Measurements from ENCODE around the gene METTL1. TPM values are rescaled to one million over a fixed set of nuclear protein-coding genes. Genes with fewer than 3 reads are reported as not detected.

The METTL1 gene
- polyA plus RNA-seq, 4 donors = 2.2 to 21.9 (median 11.6) TPM

DNA sequence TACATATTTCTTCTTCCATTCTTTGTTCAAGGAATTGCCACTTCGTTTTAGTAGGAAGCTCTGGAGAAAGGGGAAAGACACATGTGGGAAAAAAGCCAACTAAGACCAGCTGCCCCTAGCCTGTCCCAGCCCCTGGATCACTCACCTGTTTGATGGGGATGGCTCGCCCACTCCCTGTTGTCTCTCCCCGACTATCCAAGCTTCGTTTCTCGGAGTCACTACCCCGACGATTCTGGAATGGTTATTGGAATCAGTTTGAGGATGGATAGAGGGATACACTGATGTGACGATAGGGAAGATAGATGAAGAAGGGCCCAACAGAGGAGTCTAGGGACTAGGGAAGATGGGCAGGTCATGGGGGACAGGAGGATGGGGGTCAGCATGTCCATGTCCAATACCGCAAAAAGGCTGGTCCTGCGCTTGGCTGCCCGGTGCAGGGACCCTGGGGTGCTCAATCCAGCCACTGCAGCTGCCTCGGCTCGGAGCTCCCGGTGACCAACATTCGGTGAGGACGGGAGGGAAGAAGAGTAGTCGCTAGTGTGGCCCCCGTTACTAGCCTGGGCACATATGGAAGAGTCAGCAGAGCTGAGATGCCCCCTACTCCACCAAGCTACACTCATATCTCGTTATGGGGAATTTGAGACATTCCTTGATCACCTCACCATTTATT, 40.4 kb downstream of the METTL1 start:
- H3K4me3 ChIP-seq (ENCODE audit: low read depth in 1 of 3, low read length in 3 of 3) = no peak overlapping the region
- peaks cover 0 to 4% (median 0%) of the 10 kb centered on the region in 3 donors for H3K36me3 ChIP-seq (ENCODE audit: control insufficient read depth in 3 of 3, insufficient read depth in 2 of 3, low read depth in 1 of 3, low read length in 3 of 3)
- FAIRE-seq = no peak
- peaks cover 0 to 3% of the 10 kb centered on the region in 2 donors for H3K9me3 ChIP-seq (ENCODE audit: control insufficient read depth in 2 of 2, insufficient read depth in 1 of 2, low read depth in 1 of 2, low read length in 1 of 2)
- WGBS, 3 donors = 78 to 83% (median 83%) methylated on average over 19 of the region's 19 CpGs
- H3K4me1 ChIP-seq (ENCODE audit: control insufficient read depth in 3 of 3, insufficient read depth in 2 of 3, low read depth in 1 of 3, low read length in 2 of 3) = peaks cover 0 to 13% (median 0%) of the 10 kb centered on the region in 3 donors
- DNase-seq = no peak
- no peak overlapping the region for H3K27ac ChIP-seq (ENCODE audit: low read depth in 1 of 3, low read length in 2 of 3)
- H3K27me3 ChIP-seq (ENCODE audit: control insufficient read depth in 3 of 3, insufficient read depth in 3 of 3, low read length in 3 of 3) = peaks cover 0 to 95% (median 2%) of the 10 kb centered on the region in 3 donors

DNA sequence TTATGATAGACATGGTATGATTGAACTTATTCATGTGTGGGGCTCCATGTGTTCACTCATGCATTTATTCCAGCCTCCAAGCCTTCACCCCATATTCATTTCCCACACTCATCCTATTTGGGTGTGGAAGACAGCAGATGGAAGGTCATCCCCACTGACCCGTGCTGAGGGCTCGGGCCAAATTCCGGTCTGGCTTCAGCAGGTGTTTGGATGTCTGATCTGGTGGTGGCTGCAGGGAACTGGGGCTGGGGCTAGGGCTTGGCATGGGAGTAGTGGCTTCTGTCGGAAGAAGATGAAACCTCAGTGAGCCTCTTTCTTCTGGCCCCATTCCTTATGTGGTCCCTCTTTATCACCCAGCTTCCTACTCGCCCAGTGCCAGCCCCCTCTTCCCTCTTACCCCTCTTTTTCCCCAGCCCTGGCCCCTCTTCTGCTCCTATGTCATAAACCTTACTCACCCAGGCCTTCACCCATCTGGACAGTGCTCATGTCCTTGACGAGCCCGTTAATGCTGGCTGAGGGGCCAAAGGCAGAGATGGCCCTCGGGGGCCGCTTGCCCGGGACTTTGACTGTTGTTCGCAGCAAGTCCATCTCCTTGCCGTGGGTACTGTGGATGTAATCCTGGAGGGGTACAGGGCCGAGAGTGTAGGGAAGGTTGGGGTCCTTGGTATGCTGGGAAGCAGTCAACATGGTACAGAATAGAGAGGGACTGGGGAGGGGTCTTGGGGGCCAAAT, 41.4 kb downstream of the METTL1 start:
- no peak overlapping the region for H3K27ac ChIP-seq (ENCODE audit: low read depth in 1 of 3, low read length in 2 of 3)
- 73 to 82% (median 76%) methylated on average over 13 of the region's 13 CpGs for WGBS, 3 donors

GRCh38 chr12:57729321-57729844, 42.5 kb downstream of the METTL1 start:
- DNase-seq (no peak), FAIRE-seq (no peak)
- no peak overlapping the region for H3K27ac ChIP-seq (ENCODE audit: low read depth in 1 of 3, low read length in 2 of 3)
- H3K4me1 ChIP-seq (ENCODE audit: control insufficient read depth in 3 of 3, insufficient read depth in 2 of 3, low read depth in 1 of 3, low read length in 2 of 3) = peaks cover 0 to 18% (median 0%) of the 10 kb centered on the region in 3 donors
- no peak overlapping the region for H3K4me3 ChIP-seq (ENCODE audit: low read depth in 1 of 3, low read length in 3 of 3)
- H3K36me3 ChIP-seq (ENCODE audit: control insufficient read depth in 3 of 3, insufficient read depth in 2 of 3, low read depth in 1 of 3, low read length in 3 of 3) = peaks cover 0 to 4% (median 0%) of the 10 kb centered on the region in 3 donors
- 36 to 54% (median 53%) methylated on average over 5 of the region's 5 CpGs for WGBS, 3 donors
- no peaks in the 10 kb centered on the region for H3K9me3 ChIP-seq (ENCODE audit: control insufficient read depth in 2 of 2, insufficient read depth in 1 of 2, low read depth in 1 of 2, low read length in 1 of 2)
- peaks cover 0 to 90% (median 0%) of the 10 kb centered on the region in 3 donors for H3K27me3 ChIP-seq (ENCODE audit: control insufficient read depth in 3 of 3, insufficient read depth in 3 of 3, low read length in 3 of 3)

More for the DNA sequence above, 41.4 kb downstream of the METTL1 start:
- no peak overlapping the region for H3K4me3 ChIP-seq (ENCODE audit: low read depth in 1 of 3, low read length in 3 of 3)
- H3K27me3 ChIP-seq (ENCODE audit: control insufficient read depth in 3 of 3, insufficient read depth in 3 of 3, low read length in 3 of 3) = peaks cover 0 to 92% (median 0%) of the 10 kb centered on the region in 3 donors
- no peaks in the 10 kb centered on the region for H3K9me3 ChIP-seq (ENCODE audit: control insufficient read depth in 2 of 2, insufficient read depth in 1 of 2, low read depth in 1 of 2, low read length in 1 of 2)
- FAIRE-seq (no peak), DNase-seq (no peak)
- peaks cover 0 to 18% (median 0%) of the 10 kb centered on the region in 3 donors for H3K4me1 ChIP-seq (ENCODE audit: control insufficient read depth in 3 of 3, insufficient read depth in 2 of 3, low read depth in 1 of 3, low read length in 2 of 3)
- peaks cover 0 to 4% (median 0%) of the 10 kb centered on the region in 3 donors for H3K36me3 ChIP-seq (ENCODE audit: control insufficient read depth in 3 of 3, insufficient read depth in 2 of 3, low read depth in 1 of 3, low read length in 3 of 3)

GRCh38 chr12:57727758-57728395, 44.0 kb downstream of the METTL1 start:
- FAIRE-seq (no peak), DNase-seq (no peak)
- H3K27me3 ChIP-seq (ENCODE audit: control insufficient read depth in 3 of 3, insufficient read depth in 3 of 3, low read length in 3 of 3) = peaks cover 0 to 80% (median 0%) of the 10 kb centered on the region in 3 donors
- H3K27ac ChIP-seq (ENCODE audit: low read depth in 1 of 3, low read length in 2 of 3) = no peak overlapping the region
- H3K9me3 ChIP-seq (ENCODE audit: control insufficient read depth in 2 of 2, insufficient read depth in 1 of 2, low read depth in 1 of 2, low read length in 1 of 2) = no peaks in the 10 kb centered on the region
- no peak overlapping the region for H3K4me3 ChIP-seq (ENCODE audit: low read depth in 1 of 3, low read length in 3 of 3)
- peaks cover 0 to 18% (median 0%) of the 10 kb centered on the region in 3 donors for H3K4me1 ChIP-seq (ENCODE audit: control insufficient read depth in 3 of 3, insufficient read depth in 2 of 3, low read depth in 1 of 3, low read length in 2 of 3)
- 34 to 55% (median 48%) methylated on average over 21 of the region's 21 CpGs for WGBS, 3 donors
- H3K36me3 ChIP-seq (ENCODE audit: control insufficient read depth in 3 of 3, insufficient read depth in 2 of 3, low read depth in 1 of 3, low read length in 3 of 3) = peaks cover 0 to 4% (median 0%) of the 10 kb centered on the region in 3 donors

- Histone ChIP-seq H3K4me3 (ENCODE audit: low read depth in 1 of 3, low read length in 3 of 3) (peak overlapping the region in 2 of 3 donors; percentile 52 to 76), H3K9me3 (ENCODE audit: control insufficient read depth in 2 of 2, insufficient read depth in 1 of 2, low read depth in 1 of 2, low read length in 1 of 2) (no peaks in the 10 kb centered on the region), H3K4me1 (ENCODE audit: control insufficient read depth in 3 of 3, insufficient read depth in 2 of 3, low read depth in 1 of 3, low read length in 2 of 3) (peaks cover 0 to 18% (median 0%) of the 10 kb centered on the region in 3 donors), H3K27ac (ENCODE audit: low read depth in 1 of 3, low read length in 2 of 3) (peak overlapping the region in 1 of 3 donors; percentile 18), H3K36me3 (ENCODE audit: control insufficient read depth in 3 of 3, insufficient read depth in 2 of 3, low read depth in 1 of 3, low read length in 3 of 3) (peaks cover 0 to 6% (median 0%) of the 10 kb centered on the region in 3 donors), H3K27me3 (ENCODE audit: control insufficient read depth in 3 of 3, insufficient read depth in 3 of 3, low read length in 3 of 3) (peaks cover 0 to 73% (median 0%) of the 10 kb centered on the region in 3 donors)
- WGBS, 3 donors = 21 to 40% (median 32%) methylated on average over 73 to 76 of the region's 76 CpGs
- no peak for FAIRE-seq
- DNase-seq = peak; percentile 16 to 49
These were observed 44.8 kb downstream of the METTL1 start for GRCh38 chr12:57726884-57727757.

- Histone ChIP-seq H3K4me3 (ENCODE audit: low read depth in 1 of 3, low read length in 3 of 3) (peak overlapping the region; percentile 27 to 76 (median 52)), H3K36me3 (ENCODE audit: control insufficient read depth in 3 of 3, insufficient read depth in 2 of 3, low read depth in 1 of 3, low read length in 3 of 3) (peaks cover 0 to 13% (median 3%) of the 10 kb centered on the region in 3 donors), H3K9me3 (ENCODE audit: control insufficient read depth in 2 of 2, insufficient read depth in 1 of 2, low read depth in 1 of 2, low read length in 1 of 2) (no peaks in the 10 kb centered on the region), H3K27ac (ENCODE audit: low read depth in 1 of 3, low read length in 2 of 3) (peak overlapping the region in 1 of 3 donors; percentile 40), H3K27me3 (ENCODE audit: control insufficient read depth in 3 of 3, insufficient read depth in 3 of 3, low read length in 3 of 3) (peaks cover 0 to 66% (median 0%) of the 10 kb centered on the region in 3 donors), H3K4me1 (ENCODE audit: control insufficient read depth in 3 of 3, insufficient read depth in 2 of 3, low read depth in 1 of 3, low read length in 2 of 3) (peaks cover 0 to 18% (median 0%) of the 10 kb centered on the region in 3 donors)
- no peak for FAIRE-seq
- peak; percentile 77 to 91 for DNase-seq
- 10 to 31% (median 26%) methylated on average over 44 to 79 of the region's 79 CpGs for WGBS, 3 donors
These were observed 45.6 kb downstream of the METTL1 start for GRCh38 chr12:57726151-57726883.

DNA sequence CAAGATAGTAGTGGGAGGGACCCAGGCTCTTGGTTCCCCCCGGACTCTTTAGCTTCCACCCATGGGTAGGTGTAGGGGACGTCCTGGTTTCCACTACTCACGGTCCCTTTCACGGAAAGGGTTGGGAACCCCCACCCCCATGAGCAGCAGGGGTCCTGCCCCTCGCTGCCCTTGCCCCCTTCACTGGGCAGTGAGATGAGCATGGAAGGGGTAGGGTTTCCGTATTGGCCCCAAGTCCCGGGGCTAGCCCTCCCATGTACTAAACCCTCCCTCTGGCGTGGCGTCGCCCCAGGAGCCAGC, 46.1 kb downstream of the METTL1 start:
- 6 to 37% (median 28%) methylated on average over 10 of the region's 10 CpGs for WGBS, 3 donors
- Histone ChIP-seq H3K4me3 (ENCODE audit: low read depth in 1 of 3, low read length in 3 of 3) (peak overlapping the region in 1 of 3 donors; percentile 76), H3K4me1 (ENCODE audit: control insufficient read depth in 3 of 3, insufficient read depth in 2 of 3, low read depth in 1 of 3, low read length in 2 of 3) (peaks cover 0 to 18% (median 0%) of the 10 kb centered on the region in 3 donors), H3K36me3 (ENCODE audit: control insufficient read depth in 3 of 3, insufficient read depth in 2 of 3, low read depth in 1 of 3, low read length in 3 of 3) (peaks cover 5 to 18% (median 5%) of the 10 kb centered on the region in 3 donors), H3K27me3 (ENCODE audit: control insufficient read depth in 3 of 3, insufficient read depth in 3 of 3, low read length in 3 of 3) (peaks cover 0 to 62% (median 0%) of the 10 kb centered on the region in 3 donors), H3K27ac (ENCODE audit: low read depth in 1 of 3, low read length in 2 of 3) (no peak overlapping the region), H3K9me3 (ENCODE audit: control insufficient read depth in 2 of 2, insufficient read depth in 1 of 2, low read depth in 1 of 2, low read length in 1 of 2) (no peaks in the 10 kb centered on the region)
- DNase-seq = no peak
- no peak for FAIRE-seq
